Measurements from ENCODE around the gene PHF20.
"Not testable (repeated sequence)": the region's sequence is repeated elsewhere in the genome, so short reads cannot be mapped to it uniquely, and the experiment has no call there.

The PHF20 gene

DNA sequence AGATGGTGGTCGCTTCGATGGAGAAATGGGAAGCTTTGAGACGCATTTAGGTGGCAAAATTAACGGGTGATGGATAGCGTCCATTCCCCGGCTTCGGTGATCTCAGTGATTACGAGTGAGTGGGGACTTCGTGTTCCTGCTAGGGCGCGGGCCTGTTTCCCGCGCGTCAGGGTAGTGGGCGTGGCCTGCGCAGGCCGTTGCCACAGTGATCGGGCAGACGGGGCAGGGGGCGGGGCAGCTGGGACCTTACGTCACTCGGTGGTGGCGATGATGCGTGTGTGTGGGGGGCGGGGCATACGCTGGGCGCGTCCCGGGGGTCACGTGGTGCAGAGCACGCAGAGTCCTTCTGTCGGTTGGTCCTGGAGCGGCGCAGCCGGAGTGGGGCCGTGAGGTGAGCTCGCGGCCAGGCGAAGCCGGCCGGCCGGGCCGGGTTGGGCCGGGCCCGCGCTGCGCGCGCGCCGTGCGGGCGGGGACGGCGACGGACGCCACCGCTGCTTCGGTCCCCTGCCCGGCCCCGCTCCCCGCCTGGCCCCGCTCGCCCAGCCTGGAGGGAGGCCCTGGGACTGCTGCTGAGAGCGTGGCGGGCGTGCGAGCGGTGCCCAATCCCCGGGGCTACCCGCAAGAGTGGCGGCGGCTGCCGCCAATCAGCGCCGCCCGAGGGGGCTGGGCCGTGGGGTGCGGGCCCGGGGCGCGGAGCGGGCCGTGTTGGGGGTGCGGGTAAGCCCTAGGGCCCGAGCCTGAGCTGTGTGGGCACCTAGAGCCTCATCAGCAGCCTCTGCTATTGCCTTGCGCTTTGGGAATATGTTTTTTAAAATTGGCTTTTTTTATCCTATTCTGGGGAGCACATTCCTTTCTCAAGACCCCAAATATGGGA lies at the start of gene PHF20:
TSS of gene PHF20 (plus strand) at position 327 of the 874 bp plus-strand sequence. CDS start 29,508 bp downstream, outside the sequence.
- peak; percentile 99 to 100 for DNase-seq

DNA sequence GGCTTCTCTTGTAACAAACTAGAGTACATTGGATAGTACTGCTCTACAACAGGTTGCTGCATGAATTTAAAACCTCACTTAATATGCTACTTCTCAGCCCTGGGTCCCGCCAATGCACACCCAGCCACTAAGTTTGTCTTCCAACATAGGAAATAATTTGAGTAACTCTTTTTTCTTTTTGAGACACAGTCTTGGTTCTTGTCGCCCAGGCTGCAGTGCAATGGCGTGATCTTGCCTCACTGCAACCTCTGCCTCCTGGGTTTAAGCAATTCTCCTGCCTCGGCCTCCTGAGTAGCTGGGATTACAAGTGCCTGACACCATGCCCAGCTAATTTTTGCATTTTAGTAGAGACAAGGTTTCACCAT lies 48.6 kb upstream of the PHF20 start:
- not testable (repeated sequence) for DNase-seq

DNA sequence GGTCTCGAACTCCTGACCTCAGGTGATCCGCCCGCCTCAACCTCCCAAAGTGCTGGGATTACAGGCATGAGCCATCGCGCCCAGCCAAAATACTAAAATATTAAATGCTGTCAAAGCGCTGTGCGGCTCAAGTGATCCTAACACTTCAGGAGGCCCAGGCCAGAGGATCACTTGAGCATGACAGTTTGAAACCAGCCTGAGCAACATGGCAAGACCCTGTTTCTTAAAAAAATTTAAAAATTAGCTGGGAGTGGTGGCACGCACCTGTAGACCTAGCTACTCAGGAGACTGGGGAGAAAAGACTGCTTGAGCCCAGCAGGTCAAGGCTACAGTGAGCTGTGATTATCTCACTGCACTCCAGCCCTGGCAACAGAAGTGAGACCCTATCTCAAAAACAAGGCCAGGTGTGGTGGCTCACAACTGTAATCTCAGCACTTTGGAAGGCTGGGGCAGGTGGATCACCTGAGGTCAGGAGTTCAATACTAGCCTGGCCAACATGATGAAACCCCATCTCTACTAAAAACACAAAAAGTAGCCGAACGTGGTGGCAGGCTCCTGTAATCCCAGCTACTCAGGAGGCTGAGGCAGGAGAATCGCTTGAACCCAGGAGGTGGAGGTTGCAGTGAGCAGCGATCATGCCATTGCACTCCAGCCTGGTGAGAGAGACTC lies 48.0 kb upstream of the PHF20 start:
- not testable (repeated sequence) for DNase-seq

DNA sequence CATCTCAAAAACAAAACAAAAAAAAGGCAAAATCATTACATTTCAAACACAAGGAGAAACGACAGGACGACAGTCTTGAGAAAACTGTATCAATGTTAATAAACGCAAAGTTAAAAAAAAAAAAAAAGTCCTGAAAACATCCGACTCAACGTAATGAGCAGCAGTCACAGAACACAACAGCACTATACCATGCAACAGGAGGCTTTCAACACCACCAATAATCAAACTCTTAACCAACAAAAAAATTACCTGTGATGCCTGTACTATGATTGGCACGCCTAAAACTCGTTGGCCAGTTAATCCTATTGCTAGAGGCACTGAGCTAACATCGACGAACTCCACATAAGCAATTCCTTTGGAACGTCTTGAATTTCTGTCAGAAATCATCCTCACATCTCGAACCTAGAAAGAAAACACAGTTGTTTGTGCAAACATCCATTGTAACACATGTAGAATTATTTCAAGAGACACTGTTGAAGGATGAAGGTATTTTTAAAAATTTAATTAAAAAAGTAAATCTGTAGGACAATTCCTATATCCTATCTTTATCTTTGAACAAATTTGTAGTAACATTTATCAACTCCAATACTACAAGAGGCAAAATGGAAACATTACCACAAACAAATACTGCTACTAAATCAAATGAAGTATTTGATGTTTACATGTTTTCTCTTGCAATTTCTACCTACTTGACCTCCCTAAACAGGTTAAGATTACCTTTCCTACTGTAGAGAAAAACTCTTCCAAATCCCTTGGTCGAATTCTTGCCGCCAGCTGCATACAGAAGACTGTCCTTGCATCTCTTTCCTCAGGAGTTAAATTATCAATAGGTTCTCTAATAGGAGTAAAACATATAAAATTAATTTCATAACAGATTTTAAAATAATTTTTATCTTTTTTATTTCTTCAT lies 47.2 kb upstream of the PHF20 start:
- DNase-seq: no peak

GRCh38 chr20:35726842-35727711 lies 44.7 kb upstream of the PHF20 start:
- peak in 1 of 2 donors; percentile 20 for DNase-seq

GRCh38 chr20:35729283-35729807 lies 42.5 kb upstream of the PHF20 start:
- DNase-seq: no peak

- no peak for DNase-seq
Observed at GRCh38 chr20:35729836-35730582, 41.8 kb upstream of the PHF20 start.

DNA sequence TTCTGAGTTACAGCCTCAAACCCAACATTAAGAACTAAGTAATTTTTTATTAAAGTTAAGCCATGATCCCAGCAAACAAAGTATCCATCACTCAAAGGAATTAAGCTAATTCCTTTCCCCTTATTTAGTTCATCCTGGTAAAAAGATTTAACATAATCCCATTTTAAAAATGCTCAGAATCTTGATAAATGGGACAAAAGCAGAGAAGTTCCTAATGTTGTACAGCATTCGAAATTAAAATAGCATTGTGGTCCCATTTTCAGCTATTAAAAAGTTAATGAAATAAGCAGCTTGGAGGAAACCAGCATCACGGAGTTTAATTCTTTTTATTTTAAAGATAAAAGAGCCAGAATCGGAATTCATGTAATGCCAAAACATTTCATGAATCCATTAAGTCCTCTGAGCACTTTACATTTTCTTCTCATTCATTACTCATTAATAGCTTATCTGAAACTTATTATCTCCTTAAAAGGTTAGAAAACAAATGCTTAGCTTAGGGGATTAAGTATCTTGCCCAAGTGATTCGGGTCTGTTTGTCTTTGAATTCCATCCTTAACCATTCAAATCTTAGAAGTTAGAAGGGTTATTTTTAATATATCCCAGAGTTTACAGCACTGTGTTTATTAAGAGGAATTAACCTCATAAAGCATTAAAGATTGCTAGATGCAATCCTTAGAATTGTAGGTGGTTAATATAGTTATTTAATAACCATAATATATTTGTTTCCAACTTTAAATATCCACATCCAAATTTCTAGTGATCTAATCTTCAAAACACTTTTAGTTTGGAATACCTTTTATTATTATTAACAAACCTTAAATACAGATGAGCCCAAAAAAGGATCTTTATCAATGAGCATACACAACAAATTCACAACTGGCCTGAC lies 41.0 kb upstream of the PHF20 start:
- DNase-seq: no peak

- DNase-seq: no peak
Observed at GRCh38 chr20:35731469-35731788, 40.4 kb upstream of the PHF20 start.

DNA sequence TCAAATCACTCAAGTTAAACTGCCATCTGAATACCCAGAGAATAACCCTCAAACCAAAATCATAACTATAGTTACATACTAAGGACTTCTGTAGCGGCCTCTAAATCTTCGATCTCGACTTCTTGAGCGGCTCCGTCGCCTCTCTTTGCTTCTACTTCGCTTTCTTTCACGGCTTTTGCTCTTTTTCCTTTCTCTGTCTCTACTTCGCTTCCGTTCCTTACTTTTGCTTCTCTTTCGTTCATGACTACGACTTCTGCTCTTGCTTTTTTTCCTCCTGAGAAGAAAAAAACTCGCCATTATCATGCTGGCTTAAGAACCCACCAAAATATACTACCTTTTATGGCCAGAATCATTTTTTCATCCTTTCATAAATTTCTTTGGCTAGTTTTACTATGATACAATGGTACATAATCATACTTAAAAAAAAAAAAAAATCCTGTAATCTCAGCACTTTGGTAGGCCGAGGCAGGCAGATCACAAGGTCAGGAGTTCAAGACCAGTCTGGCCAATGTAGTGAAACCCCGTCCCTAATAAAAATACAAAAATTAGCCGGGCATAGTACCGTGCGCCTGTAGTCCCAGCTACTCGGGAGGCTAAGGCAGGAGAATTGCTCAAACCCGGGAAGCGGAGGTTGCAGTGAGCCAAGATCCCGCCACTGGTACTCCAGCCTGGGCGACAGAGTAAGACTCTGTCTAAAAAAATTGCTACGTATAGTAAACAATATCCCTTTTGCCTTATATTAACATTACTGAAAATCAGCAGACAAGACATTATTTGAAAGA lies 39.8 kb upstream of the PHF20 start:
- no peak for DNase-seq

DNA sequence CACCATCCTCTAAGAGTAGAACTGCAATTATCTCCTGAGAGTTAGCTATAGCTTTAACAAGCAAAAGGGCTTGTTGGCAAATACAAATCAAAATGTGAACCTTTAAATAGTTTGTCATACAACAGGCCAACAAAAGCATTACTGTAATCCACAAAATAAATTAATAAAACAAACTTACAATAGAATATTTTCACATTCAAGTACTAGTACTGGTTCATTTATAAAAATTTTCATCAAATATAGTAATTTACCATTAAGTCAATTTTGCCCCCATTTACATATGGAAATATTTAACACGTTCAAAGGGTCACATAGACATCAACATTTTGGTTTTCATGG lies 39.2 kb upstream of the PHF20 start:
- no peak for DNase-seq

DNA sequence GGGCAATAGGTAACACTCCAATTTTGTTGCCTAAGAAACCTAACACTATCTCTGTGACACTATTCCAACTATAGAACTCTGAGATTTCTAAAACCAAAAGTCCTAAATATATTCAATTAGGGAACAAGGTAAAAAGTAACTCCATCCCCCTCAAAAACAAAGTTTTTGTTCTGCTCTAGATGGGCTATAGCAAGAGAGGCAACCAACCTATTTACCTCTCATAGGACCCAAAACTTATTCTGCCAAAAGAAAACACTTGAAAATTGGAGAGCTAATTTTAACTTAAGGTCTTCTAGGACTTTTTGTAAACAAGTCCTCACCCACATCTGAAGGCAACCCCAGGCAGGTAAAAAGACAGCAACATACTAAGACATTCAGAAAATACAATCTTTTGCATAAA lies 37.4 kb upstream of the PHF20 start:
- no peak for DNase-seq

GRCh38 chr20:35734777-35735649 lies 36.8 kb upstream of the PHF20 start:
- DNase-seq: no peak

DNA sequence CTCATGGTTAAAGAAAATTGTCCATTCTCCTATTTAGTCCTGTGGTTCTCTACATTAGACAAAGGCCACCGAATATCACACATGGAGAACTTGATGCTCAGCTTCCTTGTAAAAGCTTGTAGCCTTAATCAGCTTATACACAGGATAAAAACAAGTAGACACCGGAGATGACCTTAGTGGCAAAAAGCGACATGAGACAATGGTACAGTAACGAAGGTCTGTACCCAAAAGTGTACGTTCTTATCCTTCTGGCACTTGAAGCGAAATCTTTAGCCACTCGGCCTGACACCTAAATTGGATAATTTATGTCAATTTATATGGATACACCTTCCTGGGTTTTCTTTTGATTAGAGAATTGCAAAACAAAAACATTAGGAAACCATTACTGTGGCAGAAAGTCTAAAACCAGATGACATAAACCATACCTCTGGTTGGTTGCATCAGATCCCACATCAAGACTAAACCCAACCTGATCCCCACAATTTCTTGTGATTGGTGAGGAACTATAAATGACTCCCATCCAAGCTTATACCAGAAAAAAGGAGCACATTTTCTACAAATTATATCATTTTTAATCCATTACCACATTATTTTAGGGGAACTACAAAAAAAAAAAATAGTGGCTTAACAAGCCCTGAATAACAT lies 35.9 kb upstream of the PHF20 start:
- DNase-seq: no peak

DNA sequence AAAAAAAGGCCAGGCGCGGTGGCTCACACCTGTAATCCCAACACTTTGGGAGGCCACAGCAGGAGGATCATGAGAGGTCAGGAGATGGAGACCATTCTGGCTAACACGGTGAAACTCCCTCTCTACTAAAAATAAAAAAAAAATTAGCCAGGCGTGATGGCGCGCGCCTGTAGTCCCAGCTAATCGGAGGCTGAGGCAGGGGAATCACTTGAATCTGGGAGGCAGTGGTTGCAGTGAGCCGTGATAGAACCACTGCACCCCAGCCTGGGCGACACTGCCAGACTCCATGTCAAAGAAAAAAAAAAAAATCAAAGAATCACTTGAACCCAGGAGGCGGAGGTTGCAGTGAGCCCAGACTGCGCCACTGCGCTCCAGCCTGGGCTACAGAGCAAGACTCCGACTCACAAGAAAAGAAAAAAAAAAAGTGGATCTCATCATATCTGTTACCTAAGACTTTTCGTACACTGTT lies 33.9 kb upstream of the PHF20 start:
- no peak for DNase-seq

DNA sequence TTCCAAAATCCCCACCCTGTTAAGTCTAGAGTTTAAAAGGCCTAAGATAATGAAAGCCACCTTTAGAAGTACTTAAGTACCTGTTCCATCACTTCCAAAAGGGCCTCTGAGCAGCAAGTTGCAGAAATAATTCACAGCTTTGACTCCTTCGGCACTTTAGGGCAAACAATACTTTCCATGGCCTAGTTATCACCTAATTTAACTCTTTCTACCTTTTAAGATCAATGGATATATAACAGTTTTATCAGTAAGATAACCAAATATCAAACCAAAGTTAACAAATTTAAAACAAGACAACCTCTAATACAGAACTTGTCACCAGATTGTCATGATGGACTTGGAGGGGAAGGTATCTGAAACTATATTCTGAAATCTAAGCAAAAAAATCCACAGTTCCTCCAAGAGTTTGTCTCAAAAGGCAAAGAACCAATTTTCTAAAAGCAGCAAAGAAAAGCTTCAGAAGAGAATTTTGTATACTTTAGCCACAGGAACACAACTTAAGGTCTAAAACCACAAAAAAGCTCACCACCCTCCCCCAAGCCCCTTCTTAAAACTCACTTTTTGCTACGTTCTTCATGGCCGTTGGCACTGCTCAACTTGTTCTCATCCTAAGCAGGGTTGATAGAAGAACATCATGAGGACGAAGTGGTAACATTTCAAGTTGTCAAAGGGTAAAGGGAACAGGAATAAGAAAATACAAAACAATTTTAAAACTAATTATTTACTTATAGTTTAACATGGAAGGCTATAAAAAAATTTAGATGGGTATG lies 33.2 kb upstream of the PHF20 start:
- DNase-seq: no peak
